Kidney epithelial cell (primary cell): Measurements from ENCODE around the gene MLLT11. TPM values are rescaled to one million over a fixed set of nuclear protein-coding genes. Genes with fewer than 3 reads are reported as not detected.

Experiments used
- DNase-seq: peaks from one replicate; pipeline ENCODE4 v3.0.0-alpha.2; 2010; ENCODE audit warnings: low read depth
- H3K27me3 ChIP-seq: 2 replicates; pipeline ENCODE4 v1.6.0; 2011; ENCODE audit warnings: low read length; ENCODE audit not compliant: control insufficient read depth, insufficient read depth
- H3K36me3 ChIP-seq: 2 replicates; pipeline ENCODE4 v1.5.1; 2011; ENCODE audit warnings: low read length; ENCODE audit not compliant: control insufficient read depth, insufficient read depth
- H3K4me3 ChIP-seq: 2 replicates; pipeline ENCODE4 v1.5.1; 2011; ENCODE audit warnings: low read depth, mild to moderate bottlenecking, control low read depth, low read length
- CTCF ChIP-seq: IDR thresholded peaks from 2 replicates; pipeline ENCODE4 v1.5.1; 2011; ENCODE audit warnings: mild to moderate bottlenecking, moderate library complexity, low read length, control low read depth, inconsistent platforms; ENCODE audit not compliant: insufficient read depth, poor library complexity, severe bottlenecking
- total RNA-seq: library from RNA; depleted of rRNA; stranded (reverse); fragments of >200 nt; gene quantifications from 2 replicates; pipeline ENCODE4 v1.2.3, GENCODE V29; 2015

MLLT11 gene
- total RNA-seq, 1 donor from 2014 or later: 26.8 TPM

- no peak for TF ChIP-seq CTCF
- DNase-seq: peak; percentile 69
- Histone ChIP-seq H3K4me3 (no peak overlapping the region), H3K36me3 (no peaks in the 10 kb centered on the region), H3K27me3 (no peaks in the 10 kb centered on the region)
These were observed 2.7 kb downstream of the MLLT11 start for GRCh38 chr1:151062741-151063371.

- no peak for DNase-seq
- Histone ChIP-seq H3K4me3 (no peak overlapping the region), H3K27me3 (no peaks in the 10 kb centered on the region), H3K36me3 (no peaks in the 10 kb centered on the region)
- no peak for TF ChIP-seq CTCF
These were observed 5.0 kb downstream of the MLLT11 start for GRCh38 chr1:151065089-151065645.

- DNase-seq: no peak
- Histone ChIP-seq H3K4me3 (no peak overlapping the region), H3K36me3 (no peaks in the 10 kb centered on the region), H3K27me3 (no peaks in the 10 kb centered on the region)
- no peak for TF ChIP-seq CTCF
These were observed 7.0 kb downstream of the MLLT11 start for GRCh38 chr1:151067185-151067584.

- no peak for DNase-seq
- TF ChIP-seq CTCF: no peak
- no peak overlapping the region for H3K4me3 ChIP-seq
- H3K36me3 ChIP-seq: no peaks in the 10 kb centered on the region
- H3K27me3 ChIP-seq: no peaks in the 10 kb centered on the region
These were observed 8.9 kb downstream of the MLLT11 start for GRCh38 chr1:151069103-151069486.

- no peaks in the 10 kb centered on the region for H3K27me3 ChIP-seq
- H3K4me3 ChIP-seq: peak within 1 kb of the TSS; percentile 73
- DNase-seq: peak; percentile 54
- H3K36me3 ChIP-seq: no peaks in the 10 kb centered on the region
- TF ChIP-seq CTCF: peak; percentile 99
These were observed 10.5 kb downstream of the MLLT11 start, which contains the start of gene GABPB2 for GRCh38 chr1:151070474-151071276. TSS of gene GABPB2 (plus strand) at chr1:151070761. CDS start at chr1:151088190, 17,429 bp downstream.
